Urothelium cell line (cell line): ENCODE results near the gene TNRC6B.
A peak's percentile ranks its signal among the peaks of the same experiment; 100 is the strongest.
"Not testable (repeated sequence)": the region's sequence is repeated elsewhere in the genome, so short reads cannot be mapped to it uniquely, and the experiment has no call there.

ENCODE experiments used
- DNase-seq: peaks from one replicate; pipeline ENCODE4 v3.0.0; 2011; ENCODE audit warnings: low spot score, mixed read lengths
- FAIRE-seq: peaks from 2 replicates; lab custom pipeline; 2011; peaks lifted over from hg19 to GRCh38; lab: Jason Lieb, UNC

Gene TNRC6B

GRCh38 chr22:40206561-40206960 lies 28.8 kb downstream of the TNRC6B start:
- DNase-seq (no peak), FAIRE-seq (no peak)

- DNase-seq (no peak), FAIRE-seq (no peak)
Observed at GRCh38 chr22:40210818-40211217, 33.1 kb downstream of the TNRC6B start.

- no peak for DNase-seq
- no peak for FAIRE-seq
Observed at GRCh38 chr22:40211476-40212054, 33.8 kb downstream of the TNRC6B start.

- no peak for DNase-seq
- FAIRE-seq: no peak
Observed at GRCh38 chr22:40212121-40212520, 34.4 kb downstream of the TNRC6B start.

- DNase-seq (no peak), FAIRE-seq (no peak)
Observed at GRCh38 chr22:40213478-40213877, 35.8 kb downstream of the TNRC6B start.

- FAIRE-seq (no peak), DNase-seq (no peak)
Observed at GRCh38 chr22:40215266-40215665, 37.5 kb downstream of the TNRC6B start.

GRCh38 chr22:40216041-40216756 lies 38.5 kb downstream of the TNRC6B start:
- FAIRE-seq: no peak
- no peak for DNase-seq

GRCh38 chr22:40218152-40218551 lies 40.4 kb downstream of the TNRC6B start:
- DNase-seq (no peak), FAIRE-seq (no peak)

- DNase-seq: no peak
- FAIRE-seq: no peak
Observed at GRCh38 chr22:40218723-40219294, 41.1 kb downstream of the TNRC6B start.

GRCh38 chr22:40220316-40221054 lies 42.8 kb downstream of the TNRC6B start:
- DNase-seq (no peak), FAIRE-seq (no peak)

- DNase-seq (no peak), FAIRE-seq (no peak)
Observed at GRCh38 chr22:40221055-40221414, 43.3 kb downstream of the TNRC6B start.

- FAIRE-seq, DNase-seq: not testable (repeated sequence)
Observed at GRCh38 chr22:40222979-40223378, 45.3 kb downstream of the TNRC6B start.

GRCh38 chr22:40224702-40225101 lies 47.0 kb downstream of the TNRC6B start:
- DNase-seq (no peak), FAIRE-seq (no peak)

GRCh38 chr22:40226620-40227019 lies 48.9 kb downstream of the TNRC6B start:
- no peak for FAIRE-seq
- DNase-seq: no peak

GRCh38 chr22:40231618-40232313 lies 54.0 kb downstream of the TNRC6B start:
- peak; percentile 17 for FAIRE-seq
- no peak for DNase-seq

- no peak for FAIRE-seq
- no peak for DNase-seq
Observed at GRCh38 chr22:40232624-40233023, 54.9 kb downstream of the TNRC6B start.

GRCh38 chr22:40233886-40234285 lies 56.2 kb downstream of the TNRC6B start:
- DNase-seq: no peak
- FAIRE-seq: peak; percentile 50

GRCh38 chr22:40234658-40235057 lies 56.9 kb downstream of the TNRC6B start:
- DNase-seq (no peak), FAIRE-seq (no peak)

GRCh38 chr22:40235308-40235707 lies 57.6 kb downstream of the TNRC6B start:
- DNase-seq (no peak), FAIRE-seq (no peak)

GRCh38 chr22:40236131-40236665 lies 58.5 kb downstream of the TNRC6B start:
- FAIRE-seq (no peak), DNase-seq (no peak)

GRCh38 chr22:40237241-40237640 lies 59.5 kb downstream of the TNRC6B start:
- DNase-seq: no peak
- FAIRE-seq: no peak
